Measurements from ENCODE around the gene PPA1.
"Not testable (repeated sequence)": the region's sequence is repeated elsewhere in the genome, so short reads cannot be mapped to it uniquely, and the experiment has no call there.

PPA1 gene

DNA sequence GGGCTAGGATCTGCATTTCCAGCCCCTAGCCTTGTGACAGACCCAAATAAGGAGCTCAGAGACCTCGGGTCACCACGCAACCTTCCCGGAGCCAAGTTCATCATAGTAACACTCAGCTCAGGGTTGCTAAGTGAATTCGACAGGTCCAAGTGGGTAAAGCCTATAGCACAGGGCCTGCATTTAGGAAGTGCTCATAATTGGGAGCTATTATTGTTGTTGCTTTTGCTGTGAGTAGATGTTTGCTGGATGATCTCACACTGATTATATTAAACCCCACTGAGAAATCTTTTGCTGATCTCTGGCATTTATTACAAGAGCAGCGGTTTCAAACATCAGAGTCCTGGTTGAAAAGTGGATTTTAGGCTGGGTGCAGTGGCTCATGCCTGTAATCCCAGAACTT, 42.6 kb downstream of the PPA1 start:
- H3K9me3 ChIP-seq (ENCODE audit: control insufficient read depth, low read length) = no peaks in the 10 kb centered on the region
- WGBS, 2 experiments = 93 to 94% methylated on average over 5 of the region's 5 CpGs
- H3K27me3 ChIP-seq (ENCODE audit: control insufficient read depth, insufficient read depth, low read length, poor library complexity, severe bottlenecking) = no peaks in the 10 kb centered on the region
- no peak overlapping the region for H3K4me3 ChIP-seq (ENCODE audit: insufficient read depth, low read depth, low read length)
- no peak overlapping the region for H3K27ac ChIP-seq (ENCODE audit: insufficient read depth, low read depth, low read length, poor library complexity, severe bottlenecking)
- no peaks in the 10 kb centered on the region for H3K36me3 ChIP-seq (ENCODE audit: control insufficient read depth, insufficient read depth, low read length)
- no peaks in the 10 kb centered on the region for H3K4me1 ChIP-seq (ENCODE audit: control insufficient read depth, insufficient read depth, low read length)

GRCh38 chr10:70190102-70190501, 43.1 kb downstream of the PPA1 start:
- Histone ChIP-seq H3K36me3 (ENCODE audit: control insufficient read depth, insufficient read depth, low read length) (no peaks in the 10 kb centered on the region), H3K4me3 (ENCODE audit: insufficient read depth, low read depth, low read length) (no peak overlapping the region), H3K9me3 (ENCODE audit: control insufficient read depth, low read length) (no peaks in the 10 kb centered on the region), H3K4me1 (ENCODE audit: control insufficient read depth, insufficient read depth, low read length) (no peaks in the 10 kb centered on the region), H3K27me3 (ENCODE audit: control insufficient read depth, insufficient read depth, low read length, poor library complexity, severe bottlenecking) (no peaks in the 10 kb centered on the region), H3K27ac (ENCODE audit: insufficient read depth, low read depth, low read length, poor library complexity, severe bottlenecking) (no peak overlapping the region)
- WGBS, 2 experiments = 91 to 92% methylated on average over 8 of the region's 8 CpGs

DNA sequence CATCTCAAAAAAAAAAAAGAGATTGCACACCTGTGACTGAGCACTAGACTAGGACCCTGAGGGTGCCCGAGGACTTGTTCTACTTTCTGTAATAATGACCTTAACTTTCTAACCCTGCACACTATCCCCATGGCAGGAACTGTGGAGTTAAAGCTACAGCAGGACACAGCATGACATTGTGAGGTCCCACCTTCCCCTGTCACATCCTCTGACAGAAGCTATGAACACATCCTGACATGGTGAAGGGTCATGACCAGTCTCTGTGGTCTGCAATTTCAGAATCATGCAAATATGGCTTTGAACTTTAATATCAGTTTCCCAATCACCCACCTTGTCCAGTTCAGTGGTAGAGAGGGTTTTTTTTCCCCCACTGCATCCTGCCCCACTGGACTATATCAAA, 44.5 kb downstream of the PPA1 start:
- H3K36me3 ChIP-seq (ENCODE audit: control insufficient read depth, insufficient read depth, low read length) = no peaks in the 10 kb centered on the region
- no peaks in the 10 kb centered on the region for H3K9me3 ChIP-seq (ENCODE audit: control insufficient read depth, low read length)
- H3K4me1 ChIP-seq (ENCODE audit: control insufficient read depth, insufficient read depth, low read length) = no peaks in the 10 kb centered on the region
- WGBS, 2 experiments = 83 to 85% methylated on average over 1 of the region's 1 CpG
- no peak overlapping the region for H3K4me3 ChIP-seq (ENCODE audit: insufficient read depth, low read depth, low read length)
- H3K27me3 ChIP-seq (ENCODE audit: control insufficient read depth, insufficient read depth, low read length, poor library complexity, severe bottlenecking) = no peaks in the 10 kb centered on the region
- no peak overlapping the region for H3K27ac ChIP-seq (ENCODE audit: insufficient read depth, low read depth, low read length, poor library complexity, severe bottlenecking)

DNA sequence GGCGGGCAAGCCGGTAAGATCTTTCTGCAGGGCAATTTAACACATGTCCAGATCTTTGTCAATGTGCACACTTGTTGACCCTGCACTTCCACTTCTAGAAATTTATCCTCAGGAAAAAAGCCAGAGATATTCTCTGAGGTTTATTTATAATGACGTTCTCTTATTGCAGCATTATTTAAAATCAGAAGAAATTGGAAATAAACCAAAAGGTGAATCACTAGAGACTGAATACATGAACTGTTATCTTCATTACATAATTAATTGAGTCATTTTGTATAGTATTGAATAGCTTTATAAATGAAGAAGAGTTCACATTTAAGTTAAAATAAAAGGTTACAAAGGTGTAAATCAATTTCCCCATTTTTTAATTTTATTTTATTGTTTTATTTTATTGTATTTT, 46.7 kb downstream of the PPA1 start:
- Histone ChIP-seq H3K4me1 (ENCODE audit: control insufficient read depth, insufficient read depth, low read length) (no peaks in the 10 kb centered on the region), H3K9me3 (ENCODE audit: control insufficient read depth, low read length) (no peaks in the 10 kb centered on the region), H3K36me3 (ENCODE audit: control insufficient read depth, insufficient read depth, low read length) (no peaks in the 10 kb centered on the region), H3K27ac (ENCODE audit: insufficient read depth, low read depth, low read length, poor library complexity, severe bottlenecking) (no peak overlapping the region), H3K4me3 (ENCODE audit: insufficient read depth, low read depth, low read length) (no peak overlapping the region), H3K27me3 (ENCODE audit: control insufficient read depth, insufficient read depth, low read length, poor library complexity, severe bottlenecking) (peaks cover 5% of the 10 kb centered on the region)
- WGBS, 2 experiments = 95 to 96% methylated on average over 2 to 3 of the region's 3 CpGs

DNA sequence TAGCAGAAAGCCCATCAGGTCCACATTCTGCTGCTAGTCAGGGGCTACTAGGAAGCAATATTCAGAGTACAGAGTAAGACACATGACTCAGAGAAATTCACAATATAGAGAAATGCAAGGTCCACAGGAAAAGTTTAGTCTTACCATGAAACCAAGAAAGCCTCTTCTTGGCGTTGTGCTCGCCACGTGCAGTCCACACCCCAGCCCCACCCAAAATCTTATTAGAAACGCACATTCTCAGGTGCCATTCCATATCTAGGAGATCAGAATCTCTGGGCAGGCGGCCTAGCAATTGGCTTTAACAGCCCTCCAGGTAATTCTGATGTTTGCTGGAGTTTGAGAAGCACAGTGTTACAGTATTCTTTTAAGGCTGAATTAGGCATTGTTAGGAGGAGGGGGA, 47.1 kb downstream of the PPA1 start:
- Histone ChIP-seq H3K9me3 (ENCODE audit: control insufficient read depth, low read length) (no peaks in the 10 kb centered on the region), H3K27ac (ENCODE audit: insufficient read depth, low read depth, low read length, poor library complexity, severe bottlenecking) (no peak overlapping the region), H3K36me3 (ENCODE audit: control insufficient read depth, insufficient read depth, low read length) (no peaks in the 10 kb centered on the region), H3K4me1 (ENCODE audit: control insufficient read depth, insufficient read depth, low read length) (no peaks in the 10 kb centered on the region), H3K4me3 (ENCODE audit: insufficient read depth, low read depth, low read length) (no peak overlapping the region), H3K27me3 (ENCODE audit: control insufficient read depth, insufficient read depth, low read length, poor library complexity, severe bottlenecking) (peaks cover 5% of the 10 kb centered on the region)
- 89 to 93% methylated on average over 5 of the region's 5 CpGs for WGBS, 2 experiments

GRCh38 chr10:70183304-70183703, 49.9 kb downstream of the PPA1 start:
- no peak overlapping the region for H3K27ac ChIP-seq (ENCODE audit: insufficient read depth, low read depth, low read length, poor library complexity, severe bottlenecking)
- H3K36me3 ChIP-seq (ENCODE audit: control insufficient read depth, insufficient read depth, low read length) = no peaks in the 10 kb centered on the region
- H3K9me3 ChIP-seq (ENCODE audit: control insufficient read depth, low read length) = no peaks in the 10 kb centered on the region
- H3K27me3 ChIP-seq (ENCODE audit: control insufficient read depth, insufficient read depth, low read length, poor library complexity, severe bottlenecking) = peaks cover 5% of the 10 kb centered on the region
- no peak overlapping the region for H3K4me3 ChIP-seq (ENCODE audit: insufficient read depth, low read depth, low read length)
- 63 to 68% methylated on average over 2 of the region's 2 CpGs for WGBS, 2 experiments
- H3K4me1 ChIP-seq (ENCODE audit: control insufficient read depth, insufficient read depth, low read length) = no peaks in the 10 kb centered on the region

- H3K27ac ChIP-seq (ENCODE audit: insufficient read depth, low read depth, low read length, poor library complexity, severe bottlenecking); H3K36me3 ChIP-seq (ENCODE audit: control insufficient read depth, insufficient read depth, low read length); H3K4me3 ChIP-seq (ENCODE audit: insufficient read depth, low read depth, low read length); H3K9me3 ChIP-seq (ENCODE audit: control insufficient read depth, low read length); H3K27me3 ChIP-seq (ENCODE audit: control insufficient read depth, insufficient read depth, low read length, poor library complexity, severe bottlenecking); H3K4me1 ChIP-seq (ENCODE audit: control insufficient read depth, insufficient read depth, low read length): not testable (repeated sequence)
- whole genome bisulfite sequencing, 2 experiments = 89 to 93% methylated on average over 7 to 8 of the region's 8 CpGs
Observed at GRCh38 chr10:70179209-70179608, 54.0 kb downstream of the PPA1 start.

GRCh38 chr10:70178139-70178725, 55.0 kb downstream of the PPA1 start:
- no peaks in the 10 kb centered on the region for H3K4me1 ChIP-seq (ENCODE audit: control insufficient read depth, insufficient read depth, low read length)
- 75 to 84% methylated on average over 2 to 3 of the region's 4 CpGs for WGBS, 2 experiments
- H3K27me3 ChIP-seq (ENCODE audit: control insufficient read depth, insufficient read depth, low read length, poor library complexity, severe bottlenecking) = peaks cover 3% of the 10 kb centered on the region
- no peak overlapping the region for H3K4me3 ChIP-seq (ENCODE audit: insufficient read depth, low read depth, low read length)
- H3K36me3 ChIP-seq (ENCODE audit: control insufficient read depth, insufficient read depth, low read length) = no peaks in the 10 kb centered on the region
- no peaks in the 10 kb centered on the region for H3K9me3 ChIP-seq (ENCODE audit: control insufficient read depth, low read length)
- H3K27ac ChIP-seq (ENCODE audit: insufficient read depth, low read depth, low read length, poor library complexity, severe bottlenecking) = no peak overlapping the region

- Histone ChIP-seq H3K36me3 (ENCODE audit: control insufficient read depth, insufficient read depth, low read length) (no peaks in the 10 kb centered on the region), H3K4me3 (ENCODE audit: insufficient read depth, low read depth, low read length) (no peak overlapping the region), H3K4me1 (ENCODE audit: control insufficient read depth, insufficient read depth, low read length) (no peaks in the 10 kb centered on the region), H3K27ac (ENCODE audit: insufficient read depth, low read depth, low read length, poor library complexity, severe bottlenecking) (no peak overlapping the region), H3K27me3 (ENCODE audit: control insufficient read depth, insufficient read depth, low read length, poor library complexity, severe bottlenecking) (no peaks in the 10 kb centered on the region), H3K9me3 (ENCODE audit: control insufficient read depth, low read length) (no peaks in the 10 kb centered on the region)
- 73 to 82% methylated on average over 4 to 6 of the region's 6 CpGs for WGBS, 2 experiments
Observed at GRCh38 chr10:70176441-70176840, 56.8 kb downstream of the PPA1 start.

DNA sequence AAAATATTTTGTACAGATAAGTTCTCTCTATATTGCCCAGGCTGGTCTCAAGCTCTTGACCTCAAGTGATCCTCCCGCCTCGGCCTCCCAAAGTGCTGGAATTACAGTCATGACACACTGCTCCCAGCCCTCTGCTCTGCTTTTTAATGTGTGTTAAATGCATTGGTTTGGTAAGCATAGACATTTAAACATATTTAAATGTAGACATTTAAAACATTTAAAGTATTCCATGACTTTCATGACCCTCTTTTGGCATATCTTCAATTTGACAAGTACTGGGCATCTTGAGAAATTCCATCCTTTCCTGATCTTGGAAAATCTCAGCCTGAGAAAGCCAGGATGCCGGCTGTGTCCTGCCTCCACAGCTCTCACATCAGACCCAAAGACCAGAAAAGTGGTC, 57.7 kb downstream of the PPA1 start:
- 89 to 97% methylated on average over 3 of the region's 3 CpGs for WGBS, 2 experiments
- H3K4me1 ChIP-seq (ENCODE audit: control insufficient read depth, insufficient read depth, low read length) = no peaks in the 10 kb centered on the region
- no peaks in the 10 kb centered on the region for H3K27me3 ChIP-seq (ENCODE audit: control insufficient read depth, insufficient read depth, low read length, poor library complexity, severe bottlenecking)
- H3K36me3 ChIP-seq (ENCODE audit: control insufficient read depth, insufficient read depth, low read length) = no peaks in the 10 kb centered on the region
- no peak overlapping the region for H3K27ac ChIP-seq (ENCODE audit: insufficient read depth, low read depth, low read length, poor library complexity, severe bottlenecking)
- no peak overlapping the region for H3K4me3 ChIP-seq (ENCODE audit: insufficient read depth, low read depth, low read length)
- H3K9me3 ChIP-seq (ENCODE audit: control insufficient read depth, low read length) = no peaks in the 10 kb centered on the region

Data from ectodermal cell (in vitro differentiated cells).